HG03108 (cell line): ENCODE results near the gene FTHL17.

ENCODE experiments used
- ATAC-seq: cut with Tn5 transposase; IDR thresholded peaks from one replicate; pipeline ENCODE4 v1.9.1; 2021; ENCODE audit warnings: moderate library complexity; ENCODE audit not compliant: unreplicated experiment

FTHL17 gene

DNA sequence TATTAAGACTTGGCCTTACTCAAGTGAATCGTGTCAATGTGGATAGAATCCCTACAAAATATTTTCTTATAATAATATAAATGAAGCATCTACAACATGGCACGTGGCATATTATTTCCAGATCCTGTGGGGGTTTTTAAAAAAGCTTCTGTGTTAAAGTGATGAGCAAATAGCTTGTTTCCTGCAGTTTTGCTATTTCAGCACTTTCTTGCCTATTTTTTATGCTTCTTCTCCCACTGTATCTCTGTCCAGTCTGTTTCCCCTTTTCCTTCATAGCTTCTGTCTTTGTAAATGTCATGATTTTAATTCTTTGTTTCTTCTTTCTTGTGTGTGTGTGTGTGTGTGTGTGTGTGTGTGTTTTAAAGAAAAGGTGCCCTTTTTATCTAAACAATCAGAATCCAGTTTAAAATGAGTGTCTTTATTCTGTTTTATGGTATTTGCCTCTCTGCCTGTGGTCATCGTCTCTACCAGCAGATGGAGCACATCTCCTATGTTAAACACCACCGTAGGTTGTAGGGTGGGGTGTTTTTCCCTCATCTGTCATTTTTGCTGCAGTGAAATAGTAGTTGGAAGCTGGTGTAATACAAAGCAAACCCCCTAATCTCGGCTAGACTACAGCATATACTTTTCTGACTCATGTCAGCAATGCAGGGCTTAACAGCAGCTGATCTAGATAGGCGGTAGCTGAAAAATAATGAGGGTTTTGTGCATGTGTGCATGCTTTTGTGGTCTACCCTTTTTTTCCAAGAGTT is 33.1 kb downstream of the FTHL17 start:
- peak; percentile 54 for ATAC-seq

DNA sequence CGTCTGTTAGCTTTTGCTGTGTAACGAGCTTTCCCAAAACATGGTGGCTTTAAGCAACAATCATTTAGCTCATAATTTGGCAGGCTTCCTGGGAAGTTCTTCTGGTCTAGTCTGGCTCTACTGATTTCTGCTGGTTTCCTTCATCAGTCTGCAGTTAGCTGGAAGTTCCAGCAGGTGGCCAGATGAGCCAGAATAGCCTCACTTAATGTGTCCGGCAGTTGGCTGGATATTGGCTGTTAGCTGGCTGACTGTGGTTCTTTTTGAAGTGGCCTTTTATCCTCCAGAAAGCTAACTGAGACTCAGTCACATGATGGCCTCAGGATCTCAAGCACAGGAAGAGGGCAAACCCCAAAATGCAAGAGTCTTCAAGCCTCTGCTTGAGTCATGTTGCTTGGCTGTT is 34.9 kb downstream of the FTHL17 start:
- ATAC-seq, result peak; percentile 76

DNA sequence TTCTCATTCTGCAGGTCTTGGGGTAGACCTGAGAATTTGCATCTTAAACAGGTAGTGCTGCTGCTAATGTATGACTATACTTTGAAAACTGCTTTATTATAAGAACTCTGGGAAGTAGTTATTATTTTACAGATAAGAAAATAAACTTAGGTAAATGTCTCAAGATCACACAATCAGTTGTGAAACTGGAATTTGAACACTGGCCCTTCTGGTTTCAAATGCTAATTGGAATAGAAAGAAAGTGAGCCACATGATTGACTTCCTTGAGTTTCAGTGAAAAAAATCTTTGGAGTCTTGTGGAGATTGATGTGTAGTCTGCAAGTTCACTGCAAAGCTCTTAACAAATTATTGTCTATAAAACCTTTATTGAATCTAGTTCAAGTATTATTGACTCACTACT is 44.5 kb downstream of the FTHL17 start:
- ATAC-seq, result no peak

DNA sequence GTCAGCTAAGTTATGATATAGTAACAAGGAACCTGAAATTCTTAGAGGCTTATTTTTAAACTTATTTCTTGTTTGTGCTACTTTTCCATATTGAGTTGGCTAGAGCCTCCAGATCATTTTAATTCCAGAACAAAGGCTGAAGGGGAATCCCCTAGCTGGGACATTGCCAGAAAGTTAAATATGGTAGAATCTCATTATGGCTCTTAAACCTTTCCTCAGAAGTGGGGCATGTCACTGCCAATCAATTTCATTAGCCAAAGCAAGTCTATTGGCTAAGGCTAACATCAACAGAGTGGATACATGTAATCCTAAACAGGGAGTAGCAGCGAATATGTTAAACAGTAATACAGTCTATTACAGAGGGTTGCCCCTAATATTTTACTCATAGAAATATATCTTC is 47.0 kb downstream of the FTHL17 start:
- no peak for ATAC-seq

DNA sequence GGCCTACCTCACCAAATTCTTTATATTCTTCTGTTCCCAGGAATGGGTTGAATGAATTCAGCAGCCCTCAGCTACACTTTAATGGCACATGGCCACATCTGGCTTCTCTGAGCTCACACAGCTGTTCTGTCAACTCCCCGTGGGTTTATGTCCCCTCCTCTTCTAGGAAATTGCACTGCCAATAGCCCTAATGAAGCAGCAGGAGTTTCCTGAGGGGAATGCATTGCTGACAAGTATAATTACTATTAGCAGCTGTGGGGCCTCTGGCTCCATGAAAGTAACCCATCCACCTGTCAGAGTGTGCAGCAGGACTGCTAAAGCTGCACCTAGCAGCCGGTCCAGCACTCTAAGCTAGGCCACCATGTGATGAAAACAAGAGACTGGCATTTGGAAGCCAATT is 50.3 kb downstream of the FTHL17 start:
- no peak for ATAC-seq
